Measurements from ENCODE around the gene TMEM270. TPM values are rescaled to one million over a fixed set of nuclear protein-coding genes. Genes with fewer than 3 reads are reported as not detected.
A peak's percentile ranks its signal among the peaks of the same experiment; 100 is the strongest.
"Not testable (repeated sequence)": the region's sequence is repeated elsewhere in the genome, so short reads cannot be mapped to it uniquely, and the experiment has no call there.

Gene TMEM270
- total and polyA plus RNA-seq, 8 donors: not detected

DNA sequence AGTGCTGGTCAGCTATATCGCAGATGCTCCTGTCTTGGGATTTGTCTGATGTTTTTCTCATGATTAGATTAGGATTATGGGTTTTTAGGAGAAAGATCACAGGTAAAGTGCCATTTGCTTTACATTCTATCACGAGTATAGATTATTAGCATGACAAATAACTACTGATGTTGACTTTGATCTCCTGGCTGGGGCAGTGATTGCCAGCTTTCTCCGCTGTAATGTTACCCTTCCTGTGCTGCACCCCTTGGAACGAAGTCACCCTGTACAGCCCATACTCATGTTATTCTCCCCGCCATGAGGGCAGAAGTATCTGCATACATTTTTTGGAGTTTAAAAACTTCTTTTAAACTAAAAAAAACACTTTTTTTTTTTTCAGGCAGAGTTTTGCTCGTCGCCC lies 40.9 kb upstream of the TMEM270 start:
- intact Hi-C loops (cut with DNase I): no loop called here
- Histone ChIP-seq H3K27ac (no peak overlapping the region), H3K9me3 (no peaks in the 10 kb centered on the region), H3K4me3 (no peak overlapping the region), H3K36me3 (no peaks in the 10 kb centered on the region), H3K27me3 (no peaks in the 10 kb centered on the region), H3K4me1 (peaks cover 0 to 3% of the 10 kb centered on the region in 2 donors)
- ATAC-seq: no peak
- DNase-seq: peak in 1 of 4 donors; percentile 3
- TF ChIP-seq, protein P1, sequence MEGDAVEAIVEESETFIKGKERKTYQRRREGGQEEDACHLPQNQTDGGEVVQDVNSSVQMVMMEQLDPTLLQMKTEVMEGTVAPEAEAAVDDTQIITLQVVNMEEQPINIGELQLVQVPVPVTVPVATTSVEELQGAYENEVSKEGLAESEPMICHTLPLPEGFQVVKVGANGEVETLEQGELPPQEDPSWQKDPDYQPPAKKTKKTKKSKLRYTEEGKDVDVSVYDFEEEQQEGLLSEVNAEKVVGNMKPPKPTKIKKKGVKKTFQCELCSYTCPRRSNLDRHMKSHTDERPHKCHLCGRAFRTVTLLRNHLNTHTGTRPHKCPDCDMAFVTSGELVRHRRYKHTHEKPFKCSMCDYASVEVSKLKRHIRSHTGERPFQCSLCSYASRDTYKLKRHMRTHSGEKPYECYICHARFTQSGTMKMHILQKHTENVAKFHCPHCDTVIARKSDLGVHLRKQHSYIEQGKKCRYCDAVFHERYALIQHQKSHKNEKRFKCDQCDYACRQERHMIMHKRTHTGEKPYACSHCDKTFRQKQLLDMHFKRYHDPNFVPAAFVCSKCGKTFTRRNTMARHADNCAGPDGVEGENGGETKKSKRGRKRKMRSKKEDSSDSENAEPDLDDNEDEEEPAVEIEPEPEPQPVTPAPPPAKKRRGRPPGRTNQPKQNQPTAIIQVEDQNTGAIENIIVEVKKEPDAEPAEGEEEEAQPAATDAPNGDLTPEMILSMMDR (IDR thresholded peaks at IDR 0.05): no peak

DNA sequence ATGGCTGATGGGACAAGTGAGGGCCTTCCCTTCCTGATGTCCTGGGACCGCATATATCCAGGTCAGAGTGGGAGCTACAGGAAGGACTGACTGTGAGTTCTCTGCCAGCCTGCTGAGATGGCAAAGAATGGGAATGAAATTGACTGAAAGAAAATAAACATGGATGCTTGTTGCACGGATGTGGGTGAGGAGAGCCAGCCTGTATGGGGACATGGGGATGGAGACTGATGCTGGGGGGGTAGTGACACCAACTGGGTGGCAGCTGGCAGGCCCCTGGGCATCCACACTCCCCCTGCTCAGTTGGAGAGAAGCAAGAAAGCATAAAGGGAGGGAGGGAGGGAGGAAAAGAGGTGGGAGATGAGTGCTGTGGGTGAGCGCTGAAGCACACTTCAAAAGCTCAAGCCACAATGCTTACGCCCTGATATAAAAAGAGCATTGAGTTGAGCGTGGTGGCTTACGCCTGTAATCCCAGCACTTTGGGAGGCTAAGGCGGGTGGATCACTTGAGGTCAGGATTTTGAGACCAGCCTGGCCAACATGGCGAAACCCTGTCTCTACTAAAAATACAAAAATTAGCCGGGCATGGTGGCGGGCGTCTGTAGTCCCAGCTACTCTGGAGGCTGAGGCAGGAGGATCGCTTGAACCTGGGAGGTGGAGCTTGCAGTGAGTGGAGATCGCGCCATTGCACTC lies 39.2 kb upstream of the TMEM270 start:
- H3K36me3 ChIP-seq; H3K27ac ChIP-seq; ATAC-seq; intact Hi-C loops (cut with DNase I); H3K27me3 ChIP-seq; H3K9me3 ChIP-seq; H3K4me1 ChIP-seq; H3K4me3 ChIP-seq: not testable (repeated sequence)
- DNase-seq: peak in 2 of 4 donors; percentile 20 to 23

DNA sequence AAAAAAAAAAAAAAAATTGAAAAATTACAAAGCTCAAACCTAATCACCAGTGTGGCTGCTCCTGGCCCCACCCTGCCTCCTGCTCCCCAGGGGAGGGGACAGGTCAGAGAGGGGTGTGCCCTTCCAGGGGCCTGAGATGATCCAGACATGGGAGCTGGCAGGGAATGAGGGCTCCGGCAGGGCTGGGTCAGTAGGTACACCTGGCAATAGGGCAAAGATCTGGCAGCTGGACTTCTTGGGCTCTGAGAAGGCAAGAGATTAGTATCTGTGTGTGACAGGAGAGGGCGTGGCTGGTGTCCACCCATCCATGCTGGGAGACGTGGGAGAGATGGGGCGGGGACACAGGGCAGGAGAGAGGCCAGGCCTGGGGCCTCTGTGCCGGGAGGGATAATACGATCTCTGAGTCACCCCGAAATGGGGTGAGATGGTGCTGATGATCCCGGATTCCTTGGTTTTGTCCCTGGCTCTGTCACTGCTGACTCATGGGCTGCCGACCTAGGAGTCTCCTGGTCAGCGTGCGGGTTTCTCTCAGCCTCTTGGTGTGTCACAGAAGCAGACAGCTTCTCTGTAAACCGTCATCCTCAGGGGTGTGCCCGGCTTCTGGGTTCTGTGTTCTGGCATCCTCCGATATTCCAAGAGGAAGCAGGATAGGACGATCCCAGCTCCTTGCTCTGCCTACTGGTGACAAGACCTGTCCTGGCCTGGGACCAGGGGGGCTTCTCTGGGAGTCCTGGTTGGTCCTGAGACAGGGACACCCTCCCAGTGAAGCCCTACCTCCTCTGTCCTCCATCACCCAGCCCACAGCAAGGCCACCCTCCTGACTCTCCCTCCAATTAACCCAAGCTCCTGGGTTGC lies 38.4 kb upstream of the TMEM270 start:
- H3K27me3 ChIP-seq: no peaks in the 10 kb centered on the region
- TF ChIP-seq, protein P1 (IDR thresholded peaks at IDR 0.05): no peak
- no peak overlapping the region for H3K27ac ChIP-seq
- H3K4me3 ChIP-seq: no peak overlapping the region
- ATAC-seq (peak; percentile 43), DNase-seq (peak in 2 of 4 donors; percentile 33 to 69)
- no peaks in the 10 kb centered on the region for H3K36me3 ChIP-seq
- intact Hi-C loops (cut with DNase I): no loop called here
- H3K4me1 ChIP-seq: peaks cover 9 to 16% of the 10 kb centered on the region in 2 donors
- no peaks in the 10 kb centered on the region for H3K9me3 ChIP-seq

DNA sequence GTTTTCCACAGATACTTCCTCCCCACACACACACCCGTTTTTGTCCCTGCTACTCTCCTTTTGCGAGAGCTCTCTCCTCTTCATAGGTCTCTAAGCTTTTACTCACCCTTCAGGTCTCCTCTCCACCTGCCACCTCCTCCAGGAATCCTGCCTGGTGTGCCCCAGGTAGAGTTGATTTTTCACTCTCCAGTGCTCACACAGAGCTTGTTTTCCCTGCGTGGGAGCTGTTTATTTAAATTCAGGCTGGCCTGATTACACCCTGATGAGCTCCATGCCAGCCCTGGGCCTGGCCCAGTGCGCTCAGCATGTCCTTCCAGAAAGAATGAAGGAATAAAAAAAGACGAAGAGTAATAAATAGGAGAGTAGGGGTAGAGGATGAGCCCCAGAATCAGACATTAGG lies 37.7 kb upstream of the TMEM270 start:
- no peaks in the 10 kb centered on the region for H3K36me3 ChIP-seq
- peaks cover 14 to 22% of the 10 kb centered on the region in 2 donors for H3K4me1 ChIP-seq
- H3K9me3 ChIP-seq: no peaks in the 10 kb centered on the region
- intact Hi-C loops (cut with DNase I): no loop called here
- DNase-seq: peak in 2 of 4 donors; percentile 12 to 13
- TF ChIP-seq, protein P1 (IDR thresholded peaks at IDR 0.05): no peak
- no peak overlapping the region for H3K27ac ChIP-seq
- no peaks in the 10 kb centered on the region for H3K27me3 ChIP-seq
- no peak overlapping the region for H3K4me3 ChIP-seq
- no peak for ATAC-seq

DNA sequence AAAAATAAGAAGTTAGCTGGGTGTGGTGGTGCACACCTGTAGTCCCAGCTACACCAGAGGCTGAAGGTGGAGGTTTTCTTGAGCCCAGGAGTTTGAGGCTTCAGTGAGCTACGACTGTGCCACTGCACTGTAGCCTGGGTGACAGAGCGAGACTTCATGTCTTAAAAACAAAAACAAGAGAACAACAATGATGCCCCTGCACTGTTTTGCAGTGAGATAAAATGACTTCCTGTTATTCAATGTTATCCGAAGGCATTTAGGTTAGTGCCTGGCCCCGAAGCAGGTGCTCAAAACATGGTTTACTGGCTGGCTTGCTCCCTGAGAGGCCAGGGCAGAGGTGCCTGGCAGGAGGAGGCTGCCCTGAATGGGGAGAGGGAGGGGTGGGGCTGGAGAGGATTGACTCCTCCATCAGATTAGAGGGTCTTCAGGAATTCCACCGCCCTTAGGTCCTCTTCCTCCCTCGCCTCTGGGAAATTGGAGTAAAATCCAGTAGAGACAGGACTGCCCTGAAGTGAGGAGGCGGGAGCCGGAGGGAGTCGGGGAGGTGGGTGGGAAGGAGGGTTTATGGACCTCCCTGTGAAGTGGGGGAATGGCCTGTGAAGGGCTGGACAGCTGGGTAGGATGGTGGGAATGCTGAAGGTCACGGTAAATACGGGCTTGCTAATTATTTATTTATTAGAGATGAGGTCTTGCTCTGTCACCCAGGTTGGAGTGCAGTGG lies 36.9 kb upstream of the TMEM270 start:
- no peaks in the 10 kb centered on the region for H3K27me3 ChIP-seq
- H3K36me3 ChIP-seq: no peaks in the 10 kb centered on the region
- DNase-seq (peak in 2 of 4 donors; percentile 9 to 23), ATAC-seq (no peak)
- no peaks in the 10 kb centered on the region for H3K9me3 ChIP-seq
- no peak overlapping the region for H3K4me3 ChIP-seq
- no peak overlapping the region for H3K27ac ChIP-seq
- peaks cover 15 to 28% of the 10 kb centered on the region in 2 donors for H3K4me1 ChIP-seq
- TF ChIP-seq, protein P1 (IDR thresholded peaks at IDR 0.05): no peak
- intact Hi-C loops (cut with DNase I): no loop called here

Data from left lung (tissue), 10 donors.